GM18498 (cell line): Measurements from ENCODE around the gene JAGN1.
A peak's percentile ranks its signal among the peaks of the same experiment; 100 is the strongest.
"Not testable (repeated sequence)": the region's sequence is repeated elsewhere in the genome, so short reads cannot be mapped to it uniquely, and the experiment has no call there.

ENCODE experiments used
- ATAC-seq: cut with Tn5 transposase; IDR thresholded peaks from one replicate; pipeline ENCODE4 v1.9.1; 2021; ENCODE audit warnings: mild to moderate bottlenecking, moderate library complexity; ENCODE audit not compliant: unreplicated experiment

Gene JAGN1

GRCh38 chr3:9890249-9891071 is at the start of gene JAGN1:
JAGN1 (plus strand) TSS chr3:9890610; CDS start chr3:9890723, 113 bp downstream.
- ATAC-seq, result peak; percentile 87

- ATAC-seq, result no peak
Observed at GRCh38 chr3:9841015-9841414, 49.4 kb upstream of the JAGN1 start.

- peak; percentile 98 for ATAC-seq
Observed at GRCh38 chr3:9843715-9844438, 46.5 kb upstream of the JAGN1 start, which contains the start of gene RPUSD3. RPUSD3 (minus strand) TSS chr3:9844008; CDS start chr3:9843990, 18 bp downstream.

- ATAC-seq, result no peak
Observed at GRCh38 chr3:9846231-9846630, 44.2 kb upstream of the JAGN1 start.

GRCh38 chr3:9846931-9847488 is 43.4 kb upstream of the JAGN1 start:
- ATAC-seq, result no peak

GRCh38 chr3:9847870-9848269 is 42.5 kb upstream of the JAGN1 start:
- not testable (repeated sequence) for ATAC-seq

- ATAC-seq, result not testable (repeated sequence)
Observed at GRCh38 chr3:9848860-9849259, 41.5 kb upstream of the JAGN1 start.

- ATAC-seq, result not testable (repeated sequence)
Observed at GRCh38 chr3:9851383-9851782, 39.0 kb upstream of the JAGN1 start.

GRCh38 chr3:9851926-9852325 is 38.5 kb upstream of the JAGN1 start:
- ATAC-seq, result not testable (repeated sequence)

GRCh38 chr3:9852528-9852927 is 37.9 kb upstream of the JAGN1 start:
- ATAC-seq, result no peak

GRCh38 chr3:9854291-9854940 is 36.0 kb upstream of the JAGN1 start:
- not testable (repeated sequence) for ATAC-seq

- ATAC-seq, result no peak
Observed at GRCh38 chr3:9855594-9855993, 34.8 kb upstream of the JAGN1 start.

- no peak for ATAC-seq
Observed at GRCh38 chr3:9859530-9860025, 30.8 kb upstream of the JAGN1 start.

GRCh38 chr3:9861201-9861600 is 29.2 kb upstream of the JAGN1 start:
- no peak for ATAC-seq

GRCh38 chr3:9861626-9862130 is 28.7 kb upstream of the JAGN1 start:
- ATAC-seq, result no peak

- ATAC-seq, result no peak
Observed at GRCh38 chr3:9862391-9863057, 27.9 kb upstream of the JAGN1 start.

- no peak for ATAC-seq
Observed at GRCh38 chr3:9863058-9863772, 27.2 kb upstream of the JAGN1 start.

GRCh38 chr3:9864200-9864927 is 26.0 kb upstream of the JAGN1 start:
- ATAC-seq, result no peak

- ATAC-seq, result not testable (repeated sequence)
Observed at GRCh38 chr3:9865125-9865637, 25.2 kb upstream of the JAGN1 start.
